Ovary (tissue), 9 donors: Measurements from ENCODE around the gene ATP6V1F. TPM values are rescaled to one million over a fixed set of nuclear protein-coding genes. Genes with fewer than 3 reads are reported as not detected.
A peak's percentile ranks its signal among the peaks of the same experiment; 100 is the strongest.

Experiments used
- DNase-seq, 5 donors: peaks; one replicate each; pipeline ENCODE4 v3.0.0-alpha.2; 2019 to 2020
- H3K27ac ChIP-seq, 2 donors: fragments of 200-600 bp; one replicate each; pipeline versions ENCODE4 v1.5.1 to v1.8.0; 2019 to 2022
- H3K27me3 ChIP-seq: fragments of 200-600 bp; one replicate; pipeline ENCODE4 v1.8.0; 2022
- H3K36me3 ChIP-seq: fragments of 200-600 bp; sonication (generic); one replicate; pipeline ENCODE4 v1.5.1; 2019
- H3K4me1 ChIP-seq: one replicate; pipeline ENCODE4 v1.8.1; 2013; ENCODE audit warnings: mild to moderate bottlenecking, moderate library complexity; ENCODE audit not compliant: insufficient read depth
- H3K4me3 ChIP-seq: fragments of 200-600 bp; sonication (generic); one replicate; pipeline ENCODE4 v1.5.1; 2017
- H3K9me3 ChIP-seq, 2 donors: fragments of 200-600 bp in 1 of 2; sonication (generic) in 1 of 2; one replicate each; pipeline versions ENCODE4 v1.5.1 to v1.8.1; 2013 to 2019; ENCODE audit warnings: mild to moderate bottlenecking in 1 of 2, moderate library complexity in 1 of 2
- CTCF ChIP-seq, 3 donors: fragments of 450-650 bp in 2 of 3; fragments of 200-600 bp in 1 of 3; IDR thresholded peaks; one replicate each; pipeline versions ENCODE4 v1.5.1 to v1.8.0; 2016 to 2022; ENCODE audit warnings: antibody characterized with exemption in 3 of 3, mild to moderate bottlenecking in 1 of 3
- EP300 ChIP-seq: sonication (generic); formaldehyde crosslinking; IDR thresholded peaks from one replicate; pipeline ENCODE4 v1.6.1; 2017; ENCODE audit warnings: antibody characterized with exemption
- POLR2A ChIP-seq: fragments of 450-650 bp; IDR thresholded peaks from one replicate; pipeline ENCODE4 v1.6.1; 2017; ENCODE audit warnings: antibody characterized with exemption, mild to moderate bottlenecking, moderate library complexity
- WGBS, 3 donors: extraction: QIAGEN DNeasy Blood & Tissue Kit in 1 of 3; methylation state at CpG; one replicate each; pipeline versions ENCODE4 v1.1.5 to v1.1.7; 2013 to 2017; 5-methylcytosine and 5-hydroxymethylcytosine counted together
- intact Hi-C, 4 donors: fragments of 100-400 bp; cut with DNase I; formaldehyde crosslinking; loops; one replicate each; pipeline versions ENCODE4 v1.11.0 to v1.15.1; 2022 to 2023
- polyA plus RNA-seq, 2 donors: library from polyadenylated mRNA; stranded (reverse); fragments of 200-250 nt in 1 of 2; fragments of 350-450 nt in 1 of 2; fragmentation: Illumina TruSeq in 1 of 2; extraction: RNeasy Lipid Tissue Mini Kit (QIAGEN cat#74804) in 1 of 2; gene quantifications; one replicate each; pipeline ENCODE4 v1.2.3, GENCODE V29; 2013 to 2014
- total RNA-seq, 7 donors: library from RNA; depleted of rRNA in 2 of 7; stranded (reverse); fragments of >200 nt in 2 of 7; fragmentation: NEBNext Ultra II Directional in 3 of 7; extraction: Animal tissue kit (Norgen Biotek cat#: 25700) in 3 of 7; gene quantifications; one replicate each; pipeline versions ENCODE4 v1.1.0 to v1.2.4, GENCODE V29; 2016 to 2023
- donor health status: DM: no; HTN: no; CAD: no; lungs with moderate emphysema.
- donor health status: DM: no; HTN: no; CAD: no.
- donor health status: Bipolar disorder and iron deficiency.
- donor health status: DM: yes; HTN: yes; CAD: no.
- donor health status: DM: no; HTN: no; CAD: no.
- donor health status: DM: yes; HTN: yes; CAD: no.

The ATP6V1F gene
- total and polyA plus RNA-seq, 9 donors: 57.3 to 128 (median 85.4) TPM

GRCh38 chr7:128886391-128887168 is 23.9 kb downstream of the ATP6V1F start:
- Histone ChIP-seq H3K9me3 (no peaks in the 10 kb centered on the region), H3K4me3 (no peak overlapping the region), H3K27ac (no peak overlapping the region), H3K36me3 (no peaks in the 10 kb centered on the region), H3K27me3 (no peaks in the 10 kb centered on the region), H3K4me1 (no peaks in the 10 kb centered on the region)
- 51 to 62% (median 52%) methylated on average over 13 to 14 of the region's 14 CpGs for WGBS, 3 donors
- peak in 2 of 5 donors; percentile 12 to 30 for DNase-seq
- TF ChIP-seq EP300 (no peak), CTCF (IDR thresholded peaks at IDR 0.05) (no peak), POLR2A (no peak)
- intact Hi-C loops: loop anchor here in 1 of 4 donors (10.0 kb wide), 1 partner anchor 412 kb away; the partner anchor contains the start of gene METTL2B

DNA sequence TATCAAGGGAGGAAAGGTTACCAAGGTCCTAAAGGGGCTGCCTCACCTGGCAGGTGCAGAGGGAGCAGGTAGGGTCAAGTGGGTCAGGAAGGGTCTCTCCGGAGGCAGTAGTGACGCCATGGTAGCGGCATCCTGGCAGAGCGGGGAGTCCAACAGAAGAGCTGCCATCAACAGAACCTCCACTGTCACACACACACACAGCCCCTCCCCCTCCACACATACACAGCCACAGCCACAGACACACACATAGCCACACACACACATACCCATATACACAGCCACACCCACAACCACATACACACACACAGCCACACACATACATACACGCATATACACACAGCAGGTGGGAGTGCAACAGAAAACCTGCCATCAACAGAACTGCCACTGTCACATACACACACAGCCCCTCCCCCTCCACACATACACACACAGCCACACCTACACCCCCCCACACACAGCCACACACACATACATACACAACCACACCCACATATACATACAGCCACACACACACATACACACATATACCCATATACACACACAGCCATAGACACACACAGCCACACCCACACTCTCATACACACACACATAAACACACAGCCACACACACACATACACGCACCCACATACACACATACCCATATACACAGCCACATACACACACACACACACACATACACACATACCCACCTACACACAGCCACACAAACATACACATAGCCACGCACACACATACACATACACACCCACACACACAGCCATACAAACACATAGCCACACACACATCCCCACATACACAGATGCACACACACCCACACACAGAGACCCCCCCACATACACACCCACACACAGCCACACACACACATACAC is 24.7 kb downstream of the ATP6V1F start:
- Histone ChIP-seq H3K27me3 (no peaks in the 10 kb centered on the region), H3K4me3 (no peak overlapping the region), H3K4me1 (no peaks in the 10 kb centered on the region), H3K36me3 (no peaks in the 10 kb centered on the region), H3K27ac (no peak overlapping the region), H3K9me3 (no peaks in the 10 kb centered on the region)
- peak in 2 of 5 donors; percentile 5 to 13 for DNase-seq
- 77 to 82% (median 80%) methylated on average over 7 of the region's 7 CpGs for WGBS, 3 donors
- TF ChIP-seq CTCF (IDR thresholded peaks at IDR 0.05): no peak
- TF ChIP-seq POLR2A: no peak
- TF ChIP-seq EP300: no peak
- intact Hi-C loops: loop anchor here in 1 of 4 donors (10.0 kb wide), 1 partner anchor 413 kb away; the partner anchor contains the start of gene METTL2B

- no peaks in the 10 kb centered on the region for H3K36me3 ChIP-seq
- H3K27ac ChIP-seq: no peak overlapping the region
- H3K9me3 ChIP-seq: no peaks in the 10 kb centered on the region
- TF ChIP-seq EP300: no peak
- no peak for TF ChIP-seq POLR2A
- TF ChIP-seq CTCF (IDR thresholded peaks at IDR 0.05): no peak
- intact Hi-C loops: loop anchor here in 1 of 4 donors (10.0 kb wide), 1 partner anchor 413 kb away; the partner anchor contains the start of gene METTL2B
- 72 to 80% (median 80%) methylated on average over 7 of the region's 7 CpGs for WGBS, 3 donors
- no peaks in the 10 kb centered on the region for H3K4me1 ChIP-seq
- no peaks in the 10 kb centered on the region for H3K27me3 ChIP-seq
- H3K4me3 ChIP-seq: no peak overlapping the region
- peak in 1 of 5 donors; percentile 5 for DNase-seq
Observed at GRCh38 chr7:128888039-128888755, 25.5 kb downstream of the ATP6V1F start.

- Histone ChIP-seq H3K4me1 (no peaks in the 10 kb centered on the region), H3K4me3 (no peak overlapping the region), H3K9me3 (no peaks in the 10 kb centered on the region), H3K27me3 (no peaks in the 10 kb centered on the region), H3K36me3 (no peaks in the 10 kb centered on the region), H3K27ac (no peak overlapping the region)
- intact Hi-C loops: loop anchor here in 1 of 4 donors (10.0 kb wide), 1 partner anchor 414 kb away; the partner anchor contains the start of gene METTL2B
- DNase-seq: peak in 2 of 5 donors; percentile 7 to 15
- WGBS, 3 donors: 76 to 78% (median 77%) methylated on average over 11 of the region's 11 CpGs
- TF ChIP-seq POLR2A: no peak
- TF ChIP-seq CTCF (IDR thresholded peaks at IDR 0.05): no peak
- TF ChIP-seq EP300: no peak
Observed at GRCh38 chr7:128888756-128889095, 26.1 kb downstream of the ATP6V1F start.
